ENCODE data around the gene PCSK1.

DNA sequence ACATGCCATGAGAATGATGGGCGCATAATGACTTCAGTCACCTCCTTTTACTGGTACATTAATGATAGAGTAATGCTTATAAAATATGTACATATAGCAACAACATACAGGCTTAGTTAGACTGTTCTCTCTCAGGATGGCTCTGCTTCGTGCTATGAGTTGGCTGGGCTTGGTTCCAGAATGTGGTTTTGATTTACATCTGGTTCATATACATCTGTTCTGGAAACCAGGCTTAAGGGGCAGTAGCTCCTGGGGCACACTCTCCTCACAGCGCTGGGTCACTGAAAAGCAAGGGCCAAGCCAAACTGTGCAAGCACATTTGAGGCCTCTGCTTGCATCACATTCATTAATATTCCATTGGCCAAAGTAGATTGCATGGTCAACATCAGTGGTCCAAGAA, 44.9 kb downstream of the PCSK1 start:
- TF ChIP-seq, protein P1, sequence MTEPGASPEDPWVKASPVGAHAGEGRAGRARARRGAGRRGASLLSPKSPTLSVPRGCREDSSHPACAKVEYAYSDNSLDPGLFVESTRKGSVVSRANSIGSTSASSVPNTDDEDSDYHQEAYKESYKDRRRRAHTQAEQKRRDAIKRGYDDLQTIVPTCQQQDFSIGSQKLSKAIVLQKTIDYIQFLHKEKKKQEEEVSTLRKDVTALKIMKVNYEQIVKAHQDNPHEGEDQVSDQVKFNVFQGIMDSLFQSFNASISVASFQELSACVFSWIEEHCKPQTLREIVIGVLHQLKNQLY (CRISPR knock-in tag; IDR thresholded peaks at IDR 0.05) = no peak
- TF ChIP-seq CBFB (CRISPR knock-in tag; IDR thresholded peaks at IDR 0.05; ENCODE audit: low read depth) (no peak), NR2C2 (CRISPR knock-in tag; IDR thresholded peaks at IDR 0.05) (no peak), ESRRA (CRISPR knock-in tag; IDR thresholded peaks at IDR 0.05; ENCODE audit: borderline replicate concordance) (no peak)
- TF ChIP-seq, protein P2, sequence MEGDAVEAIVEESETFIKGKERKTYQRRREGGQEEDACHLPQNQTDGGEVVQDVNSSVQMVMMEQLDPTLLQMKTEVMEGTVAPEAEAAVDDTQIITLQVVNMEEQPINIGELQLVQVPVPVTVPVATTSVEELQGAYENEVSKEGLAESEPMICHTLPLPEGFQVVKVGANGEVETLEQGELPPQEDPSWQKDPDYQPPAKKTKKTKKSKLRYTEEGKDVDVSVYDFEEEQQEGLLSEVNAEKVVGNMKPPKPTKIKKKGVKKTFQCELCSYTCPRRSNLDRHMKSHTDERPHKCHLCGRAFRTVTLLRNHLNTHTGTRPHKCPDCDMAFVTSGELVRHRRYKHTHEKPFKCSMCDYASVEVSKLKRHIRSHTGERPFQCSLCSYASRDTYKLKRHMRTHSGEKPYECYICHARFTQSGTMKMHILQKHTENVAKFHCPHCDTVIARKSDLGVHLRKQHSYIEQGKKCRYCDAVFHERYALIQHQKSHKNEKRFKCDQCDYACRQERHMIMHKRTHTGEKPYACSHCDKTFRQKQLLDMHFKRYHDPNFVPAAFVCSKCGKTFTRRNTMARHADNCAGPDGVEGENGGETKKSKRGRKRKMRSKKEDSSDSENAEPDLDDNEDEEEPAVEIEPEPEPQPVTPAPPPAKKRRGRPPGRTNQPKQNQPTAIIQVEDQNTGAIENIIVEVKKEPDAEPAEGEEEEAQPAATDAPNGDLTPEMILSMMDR (IDR thresholded peaks at IDR 0.05) = no peak
- TF ChIP-seq, protein P3, sequence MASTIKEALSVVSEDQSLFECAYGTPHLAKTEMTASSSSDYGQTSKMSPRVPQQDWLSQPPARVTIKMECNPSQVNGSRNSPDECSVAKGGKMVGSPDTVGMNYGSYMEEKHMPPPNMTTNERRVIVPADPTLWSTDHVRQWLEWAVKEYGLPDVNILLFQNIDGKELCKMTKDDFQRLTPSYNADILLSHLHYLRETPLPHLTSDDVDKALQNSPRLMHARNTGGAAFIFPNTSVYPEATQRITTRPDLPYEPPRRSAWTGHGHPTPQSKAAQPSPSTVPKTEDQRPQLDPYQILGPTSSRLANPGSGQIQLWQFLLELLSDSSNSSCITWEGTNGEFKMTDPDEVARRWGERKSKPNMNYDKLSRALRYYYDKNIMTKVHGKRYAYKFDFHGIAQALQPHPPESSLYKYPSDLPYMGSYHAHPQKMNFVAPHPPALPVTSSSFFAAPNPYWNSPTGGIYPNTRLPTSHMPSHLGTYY (CRISPR knock-in tag; IDR thresholded peaks at IDR 0.05) = no peak
- TF ChIP-seq, protein P4, sequence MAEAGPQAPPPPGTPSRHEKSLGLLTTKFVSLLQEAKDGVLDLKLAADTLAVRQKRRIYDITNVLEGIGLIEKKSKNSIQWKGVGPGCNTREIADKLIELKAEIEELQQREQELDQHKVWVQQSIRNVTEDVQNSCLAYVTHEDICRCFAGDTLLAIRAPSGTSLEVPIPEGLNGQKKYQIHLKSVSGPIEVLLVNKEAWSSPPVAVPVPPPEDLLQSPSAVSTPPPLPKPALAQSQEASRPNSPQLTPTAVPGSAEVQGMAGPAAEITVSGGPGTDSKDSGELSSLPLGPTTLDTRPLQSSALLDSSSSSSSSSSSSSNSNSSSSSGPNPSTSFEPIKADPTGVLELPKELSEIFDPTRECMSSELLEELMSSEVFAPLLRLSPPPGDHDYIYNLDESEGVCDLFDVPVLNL (CRISPR knock-in tag; IDR thresholded peaks at IDR 0.05; ENCODE audit: borderline replicate concordance, low read depth) = no peak

Data from WTC11 (cell line).